Stimulated activated CD8-positive, alpha-beta memory T cell treated with anti-CD3 and anti-CD28 coated beads, Interleukin-4, amount 100 ng/mL, for 24 hours (primary cell): ENCODE results near the gene HYPK.

Experiments used
- DNase-seq: peaks from one replicate; pipeline ENCODE4 v3.0.0-alpha.2; 2020; ENCODE audit warnings: low read depth

HYPK gene

GRCh38 chr15:43851251-43851650, 50.9 kb downstream of the HYPK start:
- DNase-seq = no peak

GRCh38 chr15:43852607-43853006, 52.2 kb downstream of the HYPK start:
- DNase-seq = no peak
